ENCODE results near the gene ANKRD28. TPM values are rescaled to one million over a fixed set of nuclear protein-coding genes. Genes with fewer than 3 reads are reported as not detected.

Gene ANKRD28
- total RNA-seq, 2 donors from 2014 or later, result 40.7 to 46.2 TPM

DNA sequence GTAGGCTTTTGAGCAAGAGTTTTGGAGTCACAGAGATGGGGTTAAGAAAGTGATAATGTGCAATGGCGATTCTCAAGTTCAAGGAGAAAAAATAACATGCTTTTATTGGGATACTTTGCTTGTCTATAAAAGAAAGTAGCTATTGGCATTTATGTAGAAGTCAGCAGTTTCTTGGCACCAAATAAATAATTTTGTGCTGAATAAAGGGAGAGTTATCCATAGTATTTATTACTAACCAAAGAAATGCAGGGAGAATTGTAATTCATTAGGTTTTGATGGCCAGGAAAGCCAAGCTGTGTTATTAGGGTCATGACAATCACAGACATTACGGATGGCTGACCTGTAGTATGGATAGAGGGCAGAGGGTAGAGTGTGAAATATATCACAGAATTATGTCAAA, 163.1 kb downstream of the ANKRD28 start:
- TF ChIP-seq, protein P1, sequence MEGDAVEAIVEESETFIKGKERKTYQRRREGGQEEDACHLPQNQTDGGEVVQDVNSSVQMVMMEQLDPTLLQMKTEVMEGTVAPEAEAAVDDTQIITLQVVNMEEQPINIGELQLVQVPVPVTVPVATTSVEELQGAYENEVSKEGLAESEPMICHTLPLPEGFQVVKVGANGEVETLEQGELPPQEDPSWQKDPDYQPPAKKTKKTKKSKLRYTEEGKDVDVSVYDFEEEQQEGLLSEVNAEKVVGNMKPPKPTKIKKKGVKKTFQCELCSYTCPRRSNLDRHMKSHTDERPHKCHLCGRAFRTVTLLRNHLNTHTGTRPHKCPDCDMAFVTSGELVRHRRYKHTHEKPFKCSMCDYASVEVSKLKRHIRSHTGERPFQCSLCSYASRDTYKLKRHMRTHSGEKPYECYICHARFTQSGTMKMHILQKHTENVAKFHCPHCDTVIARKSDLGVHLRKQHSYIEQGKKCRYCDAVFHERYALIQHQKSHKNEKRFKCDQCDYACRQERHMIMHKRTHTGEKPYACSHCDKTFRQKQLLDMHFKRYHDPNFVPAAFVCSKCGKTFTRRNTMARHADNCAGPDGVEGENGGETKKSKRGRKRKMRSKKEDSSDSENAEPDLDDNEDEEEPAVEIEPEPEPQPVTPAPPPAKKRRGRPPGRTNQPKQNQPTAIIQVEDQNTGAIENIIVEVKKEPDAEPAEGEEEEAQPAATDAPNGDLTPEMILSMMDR (IDR thresholded peaks at IDR 0.05), result no peak
- no peak overlapping the region for H3K9ac ChIP-seq (ENCODE audit: low read depth in 2 of 2, low read length in 2 of 2)
- no peaks in the 10 kb centered on the region for H3K36me3 ChIP-seq
- no peak for DNase-seq
- H3K27ac ChIP-seq, result no peak overlapping the region
- intact Hi-C loops (cut with DNase I), result loop anchor here (5.0 to 10.0 kb wide), 2 partner anchors 173 to 610 kb away; no protein-coding TSS in a partner anchor
- H3K27me3 ChIP-seq, result no peaks in the 10 kb centered on the region
- H3K4me3 ChIP-seq, result no peak overlapping the region
- no peaks in the 10 kb centered on the region for H3K4me1 ChIP-seq
- H3K9me3 ChIP-seq, result no peaks in the 10 kb centered on the region

DNA sequence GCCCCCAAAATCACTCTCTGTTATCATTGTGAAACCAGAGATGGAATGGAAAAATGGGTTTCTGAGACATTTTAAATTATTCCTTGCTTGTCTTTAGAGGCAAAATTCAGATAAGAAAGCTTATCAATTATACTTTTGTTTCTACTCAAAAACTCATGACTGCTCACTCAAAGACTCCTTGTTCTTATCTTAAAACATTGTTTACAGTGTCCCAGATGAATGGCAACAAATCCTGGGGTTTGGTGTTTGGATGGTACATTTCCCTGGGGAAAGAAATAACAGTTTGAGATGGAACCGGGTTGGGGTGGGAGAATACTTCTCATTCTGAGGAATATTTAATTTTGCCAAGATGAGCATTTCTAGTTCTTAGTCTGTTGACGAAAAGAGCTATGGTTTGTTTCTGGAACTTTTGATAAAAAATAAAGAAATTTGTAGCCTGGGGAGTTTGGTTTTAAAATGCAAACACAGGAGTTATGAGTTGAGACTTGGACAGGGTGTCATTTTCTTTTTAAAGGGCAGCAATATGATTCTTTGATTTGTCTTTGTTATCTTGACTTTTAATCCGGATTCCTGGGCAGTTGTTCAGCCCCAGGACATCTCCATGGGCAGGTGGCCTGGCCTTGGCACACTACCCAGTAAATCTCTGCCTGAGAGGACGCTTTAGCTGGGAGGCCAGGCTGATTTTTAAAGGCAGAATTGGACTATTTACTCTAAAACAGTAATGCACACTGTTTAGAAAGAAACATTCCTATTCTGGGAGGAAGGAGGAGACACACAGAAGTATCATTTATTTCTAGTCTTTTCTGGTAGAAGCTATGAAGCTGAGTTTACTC, 163.8 kb downstream of the ANKRD28 start:
- H3K9me3 ChIP-seq, result no peaks in the 10 kb centered on the region

DNA sequence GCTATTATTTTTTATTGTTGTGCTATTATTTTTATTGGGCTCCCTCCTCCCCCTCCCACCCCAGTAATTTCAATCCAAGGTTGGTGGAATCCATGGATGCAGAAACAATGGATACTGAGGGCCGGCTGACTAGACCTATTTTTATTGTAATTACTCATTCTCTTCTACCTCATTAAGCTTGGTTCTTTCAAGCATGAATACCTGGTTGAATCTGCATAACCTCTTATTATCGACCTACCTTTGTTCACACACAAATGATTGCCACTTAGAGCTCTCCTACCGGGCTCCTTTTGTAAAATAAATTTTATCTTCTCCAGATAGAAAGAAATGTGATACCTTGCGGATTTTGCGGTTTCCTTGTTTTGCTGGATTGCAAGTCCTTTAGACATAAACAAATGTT, 164.6 kb downstream of the ANKRD28 start:
- Histone ChIP-seq H3K4me1 (no peaks in the 10 kb centered on the region), H3K27ac (no peak overlapping the region), H3K27me3 (no peaks in the 10 kb centered on the region), H3K36me3 (no peaks in the 10 kb centered on the region), H3K4me3 (no peak overlapping the region), H3K9me3 (no peaks in the 10 kb centered on the region), H3K9ac (ENCODE audit: low read depth in 2 of 2, low read length in 2 of 2) (no peak overlapping the region)
- TF ChIP-seq, protein P1 (IDR thresholded peaks at IDR 0.05), result no peak
- intact Hi-C loops (cut with DNase I), result loop anchor here (5.0 to 10.0 kb wide), 2 partner anchors 174 to 612 kb away; no protein-coding TSS in a partner anchor
- no peak for DNase-seq

More for the DNA sequence above, 163.8 kb downstream of the ANKRD28 start:
- intact Hi-C loops (cut with DNase I), result loop anchor here (5.0 to 10.0 kb wide), 2 partner anchors 173 to 611 kb away; no protein-coding TSS in a partner anchor
- DNase-seq, result no peak
- TF ChIP-seq, protein P1 (IDR thresholded peaks at IDR 0.05), result no peak
- Histone ChIP-seq H3K4me3 (no peak overlapping the region), H3K36me3 (no peaks in the 10 kb centered on the region), H3K27ac (no peak overlapping the region), H3K4me1 (no peaks in the 10 kb centered on the region), H3K9ac (ENCODE audit: low read depth in 2 of 2, low read length in 2 of 2) (no peak overlapping the region), H3K27me3 (no peaks in the 10 kb centered on the region)

DNA sequence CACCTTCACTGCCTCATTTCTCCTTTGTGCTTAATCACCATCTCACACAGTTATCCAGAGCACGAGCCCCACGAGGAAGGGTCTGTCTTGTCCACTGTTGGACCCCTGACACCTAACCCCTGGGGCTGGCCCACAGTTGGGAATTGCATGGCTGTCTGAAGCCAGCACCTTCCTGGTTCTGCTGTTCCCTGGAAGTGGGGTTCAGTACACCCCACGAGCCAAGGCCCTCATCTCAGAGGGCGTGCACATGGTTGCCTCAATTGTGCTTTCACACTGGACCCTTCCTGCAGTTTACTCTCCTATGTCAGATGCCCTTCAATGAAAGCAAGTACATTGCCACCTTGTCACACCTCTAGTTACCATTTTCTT, 165.6 kb downstream of the ANKRD28 start:
- no peaks in the 10 kb centered on the region for H3K4me1 ChIP-seq
- TF ChIP-seq, protein P1 (IDR thresholded peaks at IDR 0.05), result no peak
- no peak overlapping the region for H3K4me3 ChIP-seq
- H3K36me3 ChIP-seq, result no peaks in the 10 kb centered on the region
- no peaks in the 10 kb centered on the region for H3K9me3 ChIP-seq
- no peak overlapping the region for H3K27ac ChIP-seq
- H3K27me3 ChIP-seq, result no peaks in the 10 kb centered on the region
- no peak overlapping the region for H3K9ac ChIP-seq (ENCODE audit: low read depth in 2 of 2, low read length in 2 of 2)
- DNase-seq, result no peak
- intact Hi-C loops (cut with DNase I), result loop anchor here (5.0 to 10.0 kb wide), 2 partner anchors 175 to 613 kb away; no protein-coding TSS in a partner anchor

DNA sequence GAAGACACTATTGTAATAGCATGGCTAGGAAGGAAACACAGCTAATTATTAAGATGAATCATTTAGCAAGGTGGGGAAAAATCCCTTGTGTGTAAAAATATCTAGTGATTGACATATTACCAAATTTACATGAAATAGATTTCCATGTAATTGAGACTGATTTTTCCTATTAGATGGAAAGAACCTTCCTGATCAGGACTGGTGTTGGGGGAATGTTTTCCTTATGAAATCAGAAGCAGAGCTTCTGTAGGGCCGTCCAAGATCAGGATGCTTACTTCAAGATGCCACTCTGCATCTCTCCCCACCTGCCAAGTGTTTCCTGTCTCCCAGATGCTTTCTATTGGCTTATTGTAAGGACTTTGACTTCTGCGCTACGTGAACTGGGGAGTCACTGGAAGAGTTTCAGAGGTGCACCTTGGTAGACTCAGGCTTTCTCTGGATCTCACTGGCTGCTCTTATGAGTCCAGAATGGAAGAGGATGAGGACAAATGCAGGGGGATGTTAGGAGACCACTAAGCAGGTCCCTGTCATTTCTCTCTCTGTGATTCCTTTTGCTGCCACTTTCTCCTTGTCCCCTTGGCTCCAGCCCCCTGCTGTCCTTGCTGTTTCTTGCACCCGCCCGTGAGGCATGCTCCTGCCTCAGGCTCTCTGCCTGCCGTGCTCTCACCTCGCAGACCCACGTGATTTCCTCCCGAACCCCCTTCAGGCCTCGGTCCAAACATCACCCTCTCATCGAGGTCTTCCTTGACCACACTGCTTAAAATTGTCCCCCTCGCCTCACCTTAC, 166.2 kb downstream of the ANKRD28 start:
- intact Hi-C loops (cut with DNase I), result loop anchor here (5.0 to 10.0 kb wide), 2 partner anchors 176 to 613 kb away; no protein-coding TSS in a partner anchor
- Histone ChIP-seq H3K4me1 (no peaks in the 10 kb centered on the region), H3K9ac (ENCODE audit: low read depth in 2 of 2, low read length in 2 of 2) (no peak overlapping the region), H3K36me3 (no peaks in the 10 kb centered on the region), H3K27ac (no peak overlapping the region), H3K27me3 (no peaks in the 10 kb centered on the region), H3K4me3 (no peak overlapping the region), H3K9me3 (no peaks in the 10 kb centered on the region)
- DNase-seq, result no peak
- TF ChIP-seq, protein P1 (IDR thresholded peaks at IDR 0.05), result no peak

All from colonic mucosa (tissue), 4 donors.